Uterus (tissue), 2 donors: Measurements from ENCODE around the gene TMEM109.

ENCODE experiments used
- POLR2A ChIP-seq, 2 donors: fragments of 450-650 bp; IDR thresholded peaks; one replicate each; pipeline ENCODE4 v1.6.1; 2016; ENCODE audit warnings: antibody characterized with exemption in 2 of 2, mild to moderate bottlenecking in 1 of 2, moderate library complexity in 1 of 2
- TF ChIP-seq, protein P1 (sequence below), 4 experiments: fragments of 200-600 bp in 2 of 4; fragments of 450-650 bp in 2 of 4; sonication (generic) in 2 of 4; IDR thresholded peaks; one replicate each; pipeline ENCODE4 v1.5.1; 2016 to 2019; ENCODE audit warnings: antibody characterized with exemption in 4 of 4, mild to moderate bottlenecking in 2 of 4, moderate library complexity in 1 of 4

DNA sequence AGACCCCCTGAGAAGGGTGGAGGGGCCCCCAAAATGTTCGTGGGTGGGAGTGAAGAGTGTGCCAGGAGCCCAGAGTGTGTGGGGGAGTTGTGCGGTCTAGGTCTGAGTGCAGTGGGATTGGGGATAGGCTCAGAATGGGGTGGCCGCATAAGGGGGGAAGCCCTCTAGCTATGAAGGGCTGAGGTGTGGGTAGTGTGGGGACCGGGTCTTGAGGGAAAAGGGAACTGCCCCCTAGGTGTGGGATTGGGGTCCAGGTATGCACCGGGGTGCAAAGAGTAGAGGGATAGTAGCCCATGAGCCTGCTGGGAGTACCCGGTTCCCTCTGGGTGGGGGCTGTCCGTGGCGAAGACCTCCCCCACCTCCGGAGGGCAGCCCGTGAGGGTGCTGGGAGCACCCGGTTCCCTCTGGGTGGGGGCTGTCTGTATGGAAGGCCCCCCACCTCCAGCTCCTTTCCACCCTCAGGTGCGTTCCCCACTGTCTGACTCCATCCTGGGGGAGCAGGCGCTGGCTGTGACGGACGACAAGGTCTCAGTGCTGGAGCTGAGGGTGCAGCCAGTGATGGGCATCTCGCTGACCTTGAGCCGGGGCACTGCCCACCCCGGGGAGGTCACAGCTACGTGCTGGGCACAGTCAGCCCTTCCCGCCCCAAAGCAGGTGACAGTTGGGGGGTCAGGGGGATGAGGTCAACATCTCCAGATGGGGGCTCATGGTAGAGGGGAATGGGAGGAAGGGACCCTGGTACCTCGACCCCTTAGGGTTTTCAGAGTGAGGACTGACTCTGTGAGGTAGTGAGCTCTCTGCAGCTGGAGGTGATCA is 21.0 kb downstream of the TMEM109 start:
- TF ChIP-seq, protein P1, sequence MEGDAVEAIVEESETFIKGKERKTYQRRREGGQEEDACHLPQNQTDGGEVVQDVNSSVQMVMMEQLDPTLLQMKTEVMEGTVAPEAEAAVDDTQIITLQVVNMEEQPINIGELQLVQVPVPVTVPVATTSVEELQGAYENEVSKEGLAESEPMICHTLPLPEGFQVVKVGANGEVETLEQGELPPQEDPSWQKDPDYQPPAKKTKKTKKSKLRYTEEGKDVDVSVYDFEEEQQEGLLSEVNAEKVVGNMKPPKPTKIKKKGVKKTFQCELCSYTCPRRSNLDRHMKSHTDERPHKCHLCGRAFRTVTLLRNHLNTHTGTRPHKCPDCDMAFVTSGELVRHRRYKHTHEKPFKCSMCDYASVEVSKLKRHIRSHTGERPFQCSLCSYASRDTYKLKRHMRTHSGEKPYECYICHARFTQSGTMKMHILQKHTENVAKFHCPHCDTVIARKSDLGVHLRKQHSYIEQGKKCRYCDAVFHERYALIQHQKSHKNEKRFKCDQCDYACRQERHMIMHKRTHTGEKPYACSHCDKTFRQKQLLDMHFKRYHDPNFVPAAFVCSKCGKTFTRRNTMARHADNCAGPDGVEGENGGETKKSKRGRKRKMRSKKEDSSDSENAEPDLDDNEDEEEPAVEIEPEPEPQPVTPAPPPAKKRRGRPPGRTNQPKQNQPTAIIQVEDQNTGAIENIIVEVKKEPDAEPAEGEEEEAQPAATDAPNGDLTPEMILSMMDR (IDR thresholded peaks at IDR 0.05), result no peak
- TF ChIP-seq POLR2A (IDR thresholded peaks at IDR 0.05), result no peak
